ENCODE data around the gene HDHD3.

DNA sequence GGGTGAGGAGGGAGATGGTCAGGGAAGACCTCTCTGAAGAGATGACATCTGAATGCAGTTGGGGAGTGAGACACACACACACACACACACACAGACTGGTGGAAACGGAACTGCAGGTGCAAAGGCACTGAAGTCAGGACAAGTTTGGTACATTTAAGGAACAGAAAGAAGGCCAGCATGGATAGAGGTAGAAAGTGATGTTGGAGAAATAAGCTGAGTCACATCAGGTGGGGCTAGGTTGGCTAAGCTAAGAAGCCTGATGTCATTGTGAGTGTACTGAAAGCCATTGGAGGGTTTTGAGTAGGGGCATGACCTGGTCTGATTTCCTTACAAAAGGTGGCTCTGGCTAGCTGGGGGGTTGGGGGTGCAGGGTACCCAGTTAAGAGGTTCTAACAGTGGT, 24.4 kb downstream of the HDHD3 start:
- TF ChIP-seq, protein P1, sequence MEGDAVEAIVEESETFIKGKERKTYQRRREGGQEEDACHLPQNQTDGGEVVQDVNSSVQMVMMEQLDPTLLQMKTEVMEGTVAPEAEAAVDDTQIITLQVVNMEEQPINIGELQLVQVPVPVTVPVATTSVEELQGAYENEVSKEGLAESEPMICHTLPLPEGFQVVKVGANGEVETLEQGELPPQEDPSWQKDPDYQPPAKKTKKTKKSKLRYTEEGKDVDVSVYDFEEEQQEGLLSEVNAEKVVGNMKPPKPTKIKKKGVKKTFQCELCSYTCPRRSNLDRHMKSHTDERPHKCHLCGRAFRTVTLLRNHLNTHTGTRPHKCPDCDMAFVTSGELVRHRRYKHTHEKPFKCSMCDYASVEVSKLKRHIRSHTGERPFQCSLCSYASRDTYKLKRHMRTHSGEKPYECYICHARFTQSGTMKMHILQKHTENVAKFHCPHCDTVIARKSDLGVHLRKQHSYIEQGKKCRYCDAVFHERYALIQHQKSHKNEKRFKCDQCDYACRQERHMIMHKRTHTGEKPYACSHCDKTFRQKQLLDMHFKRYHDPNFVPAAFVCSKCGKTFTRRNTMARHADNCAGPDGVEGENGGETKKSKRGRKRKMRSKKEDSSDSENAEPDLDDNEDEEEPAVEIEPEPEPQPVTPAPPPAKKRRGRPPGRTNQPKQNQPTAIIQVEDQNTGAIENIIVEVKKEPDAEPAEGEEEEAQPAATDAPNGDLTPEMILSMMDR (IDR thresholded peaks at IDR 0.05): no peak
- no peak for TF ChIP-seq POLR2A (IDR thresholded peaks at IDR 0.05)

Measured in thyroid gland (tissue), 4 donors.